ENCODE results near the gene TIGD3. TPM values are rescaled to one million over a fixed set of nuclear protein-coding genes. Genes with fewer than 3 reads are reported as not detected.

Gene TIGD3
- total and polyA plus RNA-seq, 2 experiments from 2014 or later: 1.2 to 3.0 TPM

DNA sequence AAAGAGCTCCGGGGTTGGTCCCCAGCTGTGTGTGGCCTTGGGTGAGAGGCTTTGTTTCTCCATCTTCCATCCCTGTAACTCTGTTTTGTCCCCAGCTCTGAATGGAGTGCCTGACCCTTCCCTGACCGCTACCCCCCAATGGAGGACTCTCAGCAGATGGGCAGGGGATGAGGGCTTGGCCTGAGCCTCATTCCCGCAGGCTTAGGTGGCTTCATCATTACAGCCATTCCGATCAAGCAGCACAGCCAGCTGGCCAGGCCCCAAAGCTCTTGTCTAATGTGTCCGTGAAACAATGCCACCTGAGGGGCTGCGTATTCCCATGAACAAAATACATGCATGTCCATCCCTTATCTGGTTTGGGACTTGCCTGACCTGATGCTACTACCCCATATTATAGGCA is 43.8 kb upstream of the TIGD3 start:
- no peak for DNase-seq (ENCODE audit: low spot score)
- no peak overlapping the region for H3K4me2 ChIP-seq
- Mint-ChIP-seq H3K36me3 (ENCODE audit: low read depth) (no peaks in the 10 kb centered on the region), H3K4me3 (no peak overlapping the region; the same call in 2 of the 3 replicates), H3K9me3 (no peaks in the 10 kb centered on the region), H3K27me3 (ENCODE audit: insufficient read depth, low read depth, poor library complexity) (peaks cover 34% of the 10 kb centered on the region), H3K4me1 (peaks cover 16% of the 10 kb centered on the region), H3K27ac (no peak overlapping the region)
- no peaks in the 10 kb centered on the region for H3K36me3 ChIP-seq (ENCODE audit: insufficient read depth)
- peaks cover 14% of the 10 kb centered on the region; the same call in 1 of the 2 replicates for H3F3A ChIP-seq (replicated peaks; ENCODE audit: low read depth)
- no peaks in the 10 kb centered on the region; the same call in 1 of the 2 replicates for H4K20me1 ChIP-seq (replicated peaks; ENCODE audit: insufficient read depth)
- ATAC-seq: no peak
- H3K9me2 ChIP-seq (ENCODE audit: insufficient read depth): no peaks in the 10 kb centered on the region
- H3K27ac ChIP-seq (ENCODE audit: low read depth): no peak overlapping the region
- no peak overlapping the region for H2AFZ ChIP-seq
- TF ChIP-seq CREB1 (CRISPR knock-in tag; IDR thresholded peaks at IDR 0.05; ENCODE audit: low read depth): no peak
- TF ChIP-seq, protein P1, sequence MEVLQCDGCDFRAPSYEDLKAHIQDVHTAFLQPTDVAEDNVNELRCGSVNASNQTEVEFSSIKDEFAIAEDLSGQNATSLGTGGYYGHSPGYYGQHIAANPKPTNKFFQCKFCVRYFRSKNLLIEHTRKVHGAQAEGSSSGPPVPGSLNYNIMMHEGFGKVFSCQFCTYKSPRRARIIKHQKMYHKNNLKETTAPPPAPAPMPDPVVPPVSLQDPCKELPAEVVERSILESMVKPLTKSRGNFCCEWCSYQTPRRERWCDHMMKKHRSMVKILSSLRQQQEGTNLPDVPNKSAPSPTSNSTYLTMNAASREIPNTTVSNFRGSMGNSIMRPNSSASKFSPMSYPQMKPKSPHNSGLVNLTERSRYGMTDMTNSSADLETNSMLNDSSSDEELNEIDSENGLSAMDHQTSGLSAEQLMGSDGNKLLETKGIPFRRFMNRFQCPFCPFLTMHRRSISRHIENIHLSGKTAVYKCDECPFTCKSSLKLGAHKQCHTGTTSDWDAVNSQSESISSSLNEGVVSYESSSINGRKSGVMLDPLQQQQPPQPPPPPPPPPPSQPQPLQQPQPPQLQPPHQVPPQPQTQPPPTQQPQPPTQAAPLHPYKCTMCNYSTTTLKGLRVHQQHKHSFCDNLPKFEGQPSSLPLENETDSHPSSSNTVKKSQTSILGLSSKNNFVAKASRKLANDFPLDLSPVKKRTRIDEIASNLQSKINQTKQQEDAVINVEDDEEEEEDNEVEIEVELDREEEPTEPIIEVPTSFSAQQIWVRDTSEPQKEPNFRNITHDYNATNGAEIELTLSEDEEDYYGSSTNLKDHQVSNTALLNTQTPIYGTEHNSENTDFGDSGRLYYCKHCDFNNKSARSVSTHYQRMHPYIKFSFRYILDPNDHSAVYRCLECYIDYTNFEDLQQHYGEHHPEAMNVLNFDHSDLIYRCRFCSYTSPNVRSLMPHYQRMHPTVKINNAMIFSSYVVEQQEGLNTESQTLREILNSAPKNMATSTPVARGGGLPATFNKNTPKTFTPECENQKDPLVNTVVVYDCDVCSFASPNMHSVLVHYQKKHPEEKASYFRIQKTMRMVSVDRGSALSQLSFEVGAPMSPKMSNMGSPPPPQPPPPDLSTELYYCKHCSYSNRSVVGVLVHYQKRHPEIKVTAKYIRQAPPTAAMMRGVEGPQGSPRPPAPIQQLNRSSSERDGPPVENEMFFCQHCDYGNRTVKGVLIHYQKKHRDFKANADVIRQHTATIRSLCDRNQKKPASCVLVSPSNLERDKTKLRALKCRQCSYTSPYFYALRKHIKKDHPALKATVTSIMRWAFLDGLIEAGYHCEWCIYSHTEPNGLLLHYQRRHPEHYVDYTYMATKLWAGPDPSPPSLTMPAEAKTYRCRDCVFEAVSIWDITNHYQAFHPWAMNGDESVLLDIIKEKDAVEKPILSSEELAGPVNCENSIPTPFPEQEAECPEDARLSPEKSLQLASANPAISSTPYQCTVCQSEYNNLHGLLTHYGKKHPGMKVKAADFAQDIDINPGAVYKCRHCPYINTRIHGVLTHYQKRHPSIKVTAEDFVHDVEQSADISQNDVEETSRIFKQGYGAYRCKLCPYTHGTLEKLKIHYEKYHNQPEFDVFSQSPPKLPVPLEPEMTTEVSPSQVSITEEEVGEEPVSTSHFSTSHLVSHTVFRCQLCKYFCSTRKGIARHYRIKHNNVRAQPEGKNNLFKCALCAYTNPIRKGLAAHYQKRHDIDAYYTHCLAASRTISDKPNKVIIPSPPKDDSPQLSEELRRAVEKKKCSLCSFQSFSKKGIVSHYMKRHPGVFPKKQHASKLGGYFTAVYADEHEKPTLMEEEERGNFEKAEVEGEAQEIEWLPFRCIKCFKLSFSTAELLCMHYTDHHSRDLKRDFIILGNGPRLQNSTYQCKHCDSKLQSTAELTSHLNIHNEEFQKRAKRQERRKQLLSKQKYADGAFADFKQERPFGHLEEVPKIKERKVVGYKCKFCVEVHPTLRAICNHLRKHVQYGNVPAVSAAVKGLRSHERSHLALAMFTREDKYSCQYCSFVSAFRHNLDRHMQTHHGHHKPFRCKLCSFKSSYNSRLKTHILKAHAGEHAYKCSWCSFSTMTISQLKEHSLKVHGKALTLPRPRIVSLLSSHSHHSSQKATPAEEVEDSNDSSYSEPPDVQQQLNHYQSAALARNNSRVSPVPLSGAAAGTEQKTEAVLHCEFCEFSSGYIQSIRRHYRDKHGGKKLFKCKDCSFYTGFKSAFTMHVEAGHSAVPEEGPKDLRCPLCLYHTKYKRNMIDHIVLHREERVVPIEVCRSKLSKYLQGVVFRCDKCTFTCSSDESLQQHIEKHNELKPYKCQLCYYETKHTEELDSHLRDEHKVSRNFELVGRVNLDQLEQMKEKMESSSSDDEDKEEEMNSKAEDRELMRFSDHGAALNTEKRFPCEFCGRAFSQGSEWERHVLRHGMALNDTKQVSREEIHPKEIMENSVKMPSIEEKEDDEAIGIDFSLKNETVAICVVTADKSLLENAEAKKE (CRISPR knock-in tag; IDR thresholded peaks at IDR 0.05): no peak
- TF ChIP-seq ETS1 (IDR thresholded peaks at IDR 0.05): no peak
- TF ChIP-seq ZNF331 (CRISPR knock-in tag; IDR thresholded peaks at IDR 0.05; ENCODE audit: low read depth): no peak
- TF ChIP-seq CTCF (conservative IDR thresholded peaks at IDR 0.05; ENCODE audit: low read depth in 2 of 2): no peak
- TF ChIP-seq ZNF114 (CRISPR knock-in tag; IDR thresholded peaks at IDR 0.05): no peak
- no peak for TF ChIP-seq NANOG (IDR thresholded peaks at IDR 0.05; ENCODE audit: borderline replicate concordance)
- TF ChIP-seq JUNB (IDR thresholded peaks at IDR 0.05; ENCODE audit: unreplicated experiment): no peak
- TF ChIP-seq REST (IDR thresholded peaks at IDR 0.05; ENCODE audit: unreplicated experiment): no peak
- TF ChIP-seq EZH2 (IDR thresholded peaks at IDR 0.05; ENCODE audit: low read depth, unreplicated experiment): no peak
- no peak for TF ChIP-seq EZH2phosphoT487 (IDR thresholded peaks at IDR 0.05; ENCODE audit: unreplicated experiment)
- no peak for TF ChIP-seq POLR2AphosphoS5 (IDR thresholded peaks at IDR 0.05; ENCODE audit: low read depth)
- no peak for TF ChIP-seq STAT1 (IDR thresholded peaks at IDR 0.05; ENCODE audit: unreplicated experiment)
- peaks cover 19% of the 10 kb centered on the region for H3K4me1 ChIP-seq (ENCODE audit: insufficient read depth)
- peaks cover under 1% of the 10 kb centered on the region; the same call in 1 of the 2 replicates for H3K79me2 ChIP-seq (replicated peaks; ENCODE audit: insufficient read depth)
- no peak overlapping the region for H3K4me3 ChIP-seq
- peaks cover 14% of the 10 kb centered on the region for H3K27me3 ChIP-seq (ENCODE audit: insufficient read depth)

Data from GM23338 (cell line).